Uterus (tissue), 2 donors: ENCODE measurements around the gene ELF5.

ENCODE experiments used
- POLR2A ChIP-seq, 2 donors: fragments of 450-650 bp; IDR thresholded peaks; one replicate each; pipeline ENCODE4 v1.6.1; 2016; ENCODE audit warnings: antibody characterized with exemption in 2 of 2, mild to moderate bottlenecking in 1 of 2, moderate library complexity in 1 of 2
- TF ChIP-seq, protein P1 (sequence below), 4 experiments: fragments of 200-600 bp in 2 of 4; fragments of 450-650 bp in 2 of 4; sonication (generic) in 2 of 4; IDR thresholded peaks; one replicate each; pipeline ENCODE4 v1.5.1; 2016 to 2019; ENCODE audit warnings: antibody characterized with exemption in 4 of 4, mild to moderate bottlenecking in 2 of 4, moderate library complexity in 1 of 4

DNA sequence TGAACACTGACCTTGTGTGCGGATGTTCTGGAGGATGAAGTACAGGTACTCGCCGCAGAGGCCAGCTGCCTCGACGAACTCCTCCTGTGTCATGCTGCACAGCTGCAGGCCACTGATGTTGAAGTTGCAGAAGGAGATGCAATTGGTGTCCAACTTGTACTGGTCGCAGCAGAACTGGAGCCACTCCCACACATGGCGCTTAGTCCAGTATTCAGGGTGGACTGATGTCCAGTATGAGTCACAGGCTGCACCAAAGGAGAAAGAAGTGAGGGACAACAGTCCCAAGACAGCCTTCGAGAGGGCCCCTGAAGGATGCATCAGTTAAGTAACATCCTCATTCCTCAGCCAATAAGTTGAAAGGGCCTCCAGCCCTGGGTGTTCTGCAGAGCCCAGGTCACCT is 20.1 kb downstream of the ELF5 start:
- TF ChIP-seq, protein P1, sequence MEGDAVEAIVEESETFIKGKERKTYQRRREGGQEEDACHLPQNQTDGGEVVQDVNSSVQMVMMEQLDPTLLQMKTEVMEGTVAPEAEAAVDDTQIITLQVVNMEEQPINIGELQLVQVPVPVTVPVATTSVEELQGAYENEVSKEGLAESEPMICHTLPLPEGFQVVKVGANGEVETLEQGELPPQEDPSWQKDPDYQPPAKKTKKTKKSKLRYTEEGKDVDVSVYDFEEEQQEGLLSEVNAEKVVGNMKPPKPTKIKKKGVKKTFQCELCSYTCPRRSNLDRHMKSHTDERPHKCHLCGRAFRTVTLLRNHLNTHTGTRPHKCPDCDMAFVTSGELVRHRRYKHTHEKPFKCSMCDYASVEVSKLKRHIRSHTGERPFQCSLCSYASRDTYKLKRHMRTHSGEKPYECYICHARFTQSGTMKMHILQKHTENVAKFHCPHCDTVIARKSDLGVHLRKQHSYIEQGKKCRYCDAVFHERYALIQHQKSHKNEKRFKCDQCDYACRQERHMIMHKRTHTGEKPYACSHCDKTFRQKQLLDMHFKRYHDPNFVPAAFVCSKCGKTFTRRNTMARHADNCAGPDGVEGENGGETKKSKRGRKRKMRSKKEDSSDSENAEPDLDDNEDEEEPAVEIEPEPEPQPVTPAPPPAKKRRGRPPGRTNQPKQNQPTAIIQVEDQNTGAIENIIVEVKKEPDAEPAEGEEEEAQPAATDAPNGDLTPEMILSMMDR (IDR thresholded peaks at IDR 0.05), result no peak
- TF ChIP-seq POLR2A (IDR thresholded peaks at IDR 0.05), result no peak
